PC-3 (cell line): ENCODE results near the gene TTC33. TPM values are rescaled to one million over a fixed set of nuclear protein-coding genes. Genes with fewer than 3 reads are reported as not detected.
A peak's percentile ranks its signal among the peaks of the same experiment; 100 is the strongest.

ENCODE experiments used
- ATAC-seq: fragments of 200-7000 bp; cut with Tn5 transposase; 2 replicates; pipeline ENCODE4 v1.9.1; 2020; ENCODE audit warnings: mild to moderate bottlenecking, moderate library complexity
- BruUV-seq: library from RNA; stranded (reverse); fragments of 400-500 nt; replicated peaks from 2 replicates; lab custom pipeline; 2021; lab: Mats Ljungman, UMichigan
- CTCF ChIA-PET: fragments of 300-600 bp; sonication (Branson Sonifier 250); formaldehyde crosslinking; loops from one replicate; lab custom pipeline; 2022; ENCODE audit warnings: antibody characterized with exemption; lab: Charles Lee
- POLR2A ChIA-PET: fragments of 300-600 bp; sonication (Branson Sonifier 250); formaldehyde crosslinking; loops from one replicate; lab custom pipeline; 2022; ENCODE audit warnings: antibody characterized with exemption; ENCODE audit not compliant: unreplicated experiment; lab: Charles Lee
- DNase-seq: peaks from one replicate; pipeline ENCODE4 v3.0.0-alpha.2; 2015
- H2AFZ ChIP-seq: fragments of 300-600 bp; sonication (generic); 2 replicates; pipeline ENCODE4 v1.6.0; 2016; ENCODE audit warnings: antibody characterized with exemption, low read length
- H3F3A ChIP-seq: fragments of 300-600 bp; sonication (generic); one replicate; pipeline ENCODE4 v1.6.0; 2017; ENCODE audit warnings: antibody characterized with exemption, low read length, control low read depth, mild to moderate bottlenecking; ENCODE audit not compliant: unreplicated experiment
- H3K27ac ChIP-seq: fragments of 300-600 bp; sonication (generic); 2 replicates; pipeline ENCODE4 v1.5.1; 2016; ENCODE audit warnings: mild to moderate bottlenecking, low read length
- H3K27me3 ChIP-seq: fragments of 300-600 bp; sonication (generic); 2 replicates; pipeline ENCODE4 v1.6.1; 2016; ENCODE audit warnings: low read length, mixed read lengths
- H3K36me3 ChIP-seq: fragments of 300-600 bp; sonication (generic); 2 replicates; pipeline ENCODE4 v1.6.1; 2016; ENCODE audit warnings: low read depth, mixed run types, low read length, mixed read lengths
- H3K4me1 ChIP-seq: fragments of 300-600 bp; sonication (generic); 2 replicates; pipeline ENCODE4 v1.5.1; 2016; ENCODE audit warnings: low read length; ENCODE audit not compliant: insufficient read depth
- H3K4me2 ChIP-seq: fragments of 300-600 bp; sonication (generic); 2 replicates; pipeline ENCODE4 v1.6.0; 2016; ENCODE audit warnings: low read length
- H3K4me3 ChIP-seq: fragments of 300-600 bp; sonication (generic); 2 replicates; pipeline ENCODE4 v1.5.1; 2016; ENCODE audit warnings: mild to moderate bottlenecking, low read length, mixed read lengths
- H3K79me2 ChIP-seq: fragments of 300-600 bp; sonication (generic); 2 replicates; pipeline ENCODE4 v1.6.1; 2017; ENCODE audit warnings: low read length, mixed read lengths
- H3K9ac ChIP-seq: fragments of 300-600 bp; sonication (generic); 2 replicates; pipeline ENCODE4 v1.6.0; 2016; ENCODE audit warnings: mild to moderate bottlenecking, low read length
- H3K9me2 ChIP-seq: fragments of 300-600 bp; sonication (generic); replicated peaks from 2 replicates; pipeline ENCODE4 v1.6.1; 2016; ENCODE audit warnings: mixed run types, low read length, mixed read lengths
- H3K9me3 ChIP-seq: fragments of 300-600 bp; sonication (generic); 2 replicates; pipeline ENCODE4 v1.6.1; 2016; ENCODE audit warnings: low read length, mixed read lengths
- H4K20me1 ChIP-seq: fragments of 300-600 bp; sonication (generic); 2 replicates; pipeline ENCODE4 v1.6.1; 2016; ENCODE audit warnings: low read length, mixed read lengths
- EZH2 ChIP-seq: fragments of 300-600 bp; sonication (generic); IDR thresholded peaks from one replicate; pipeline ENCODE4 v1.6.1; 2017; ENCODE audit warnings: antibody characterized with exemption, mild to moderate bottlenecking, low read length; ENCODE audit not compliant: unreplicated experiment
- EZH2phosphoT487 ChIP-seq: fragments of 300-600 bp; sonication (generic); IDR thresholded peaks from 2 replicates; pipeline ENCODE4 v1.6.1; 2018; ENCODE audit warnings: mild to moderate bottlenecking, antibody characterized with exemption, low read length, borderline replicate concordance
- intact Hi-C: fragments of 100-400 bp; cut with micrococcal nuclease; formaldehyde crosslinking; loops from 2 replicates; pipeline ENCODE4 v1.9.0; 2023
- total RNA-seq: library from RNA; depleted of rRNA; stranded (reverse); fragments of >200 nt; gene quantifications from 2 replicates; pipeline ENCODE4 v1.2.3, GENCODE V29; 2014
- TF ChIP-seq, protein P1 (sequence below): fragments of 300-600 bp; sonication (generic); conservative IDR thresholded peaks from 2 replicates; pipeline ENCODE4 v1.5.1; 2017; ENCODE audit warnings: antibody characterized with exemption, low read depth, mild to moderate bottlenecking, low read length

Gene TTC33
- total RNA-seq, 1 experiment from 2014 or later: 9.0 TPM

DNA sequence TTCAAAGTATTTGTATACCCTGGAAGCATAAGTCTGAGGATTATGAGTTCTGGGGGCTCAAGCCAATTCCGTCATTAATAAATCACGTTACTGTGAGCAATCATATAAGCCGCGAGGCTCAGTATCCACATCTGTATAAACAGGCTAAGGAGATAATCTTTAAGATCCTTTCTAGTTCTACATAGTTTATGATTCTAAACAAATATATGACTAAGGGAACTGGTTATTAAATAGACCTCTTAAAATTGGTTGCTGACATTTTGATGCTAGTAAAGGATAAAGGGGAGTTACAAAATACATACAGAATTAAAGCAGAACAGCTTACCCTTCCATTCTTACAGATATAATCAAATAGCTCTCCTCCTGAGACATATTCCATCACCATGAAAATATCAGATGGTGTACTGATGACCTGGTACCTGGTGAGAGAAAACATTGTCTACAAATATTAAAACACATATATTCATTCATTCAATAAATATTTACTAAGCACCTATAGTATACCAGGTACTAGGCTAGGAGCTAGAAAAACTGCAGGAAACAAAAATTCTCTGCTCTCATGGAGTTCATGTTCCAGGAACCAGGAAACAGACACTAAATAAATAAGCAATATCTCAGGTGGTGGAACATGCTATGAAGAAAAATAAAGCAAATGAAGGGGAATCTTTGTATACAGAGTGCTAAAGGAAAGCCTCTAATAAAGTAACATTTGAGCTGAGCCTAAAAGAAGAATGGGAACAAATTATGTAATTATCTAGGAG lies 19.5 kb upstream of the TTC33 start:
- DNase-seq (peak; percentile 52), ATAC-seq (peak; percentile 93)
- peak overlapping the region; percentile 24 for H3K4me2 ChIP-seq
- no peak overlapping the region for H3K4me3 ChIP-seq
- peak overlapping the region; percentile 35 for H3K9ac ChIP-seq
- H3K9me2 ChIP-seq: no peaks in the 10 kb centered on the region
- no peak overlapping the region for H2AFZ ChIP-seq
- ChIA-PET CTCF (interaction anchor here (2.0 kb wide), 1 partner anchor 23 kb away, joined by 11 read pairs; the partner anchor contains the start of gene PRKAA1), POLR2A (no interaction called here)
- H4K20me1 ChIP-seq: peaks cover 13% of the 10 kb centered on the region; the same call in 1 of the 2 replicates
- H3F3A ChIP-seq: peaks cover 15% of the 10 kb centered on the region
- H3K9me3 ChIP-seq: no peaks in the 10 kb centered on the region
- intact Hi-C loops: loop anchor here (1.0 to 2.0 kb wide), 2 partner anchors 18 to 21 kb away; no protein-coding TSS in a partner anchor
- TF ChIP-seq EZH2phosphoT487 (no peak), EZH2 (no peak)
- TF ChIP-seq, protein P1, sequence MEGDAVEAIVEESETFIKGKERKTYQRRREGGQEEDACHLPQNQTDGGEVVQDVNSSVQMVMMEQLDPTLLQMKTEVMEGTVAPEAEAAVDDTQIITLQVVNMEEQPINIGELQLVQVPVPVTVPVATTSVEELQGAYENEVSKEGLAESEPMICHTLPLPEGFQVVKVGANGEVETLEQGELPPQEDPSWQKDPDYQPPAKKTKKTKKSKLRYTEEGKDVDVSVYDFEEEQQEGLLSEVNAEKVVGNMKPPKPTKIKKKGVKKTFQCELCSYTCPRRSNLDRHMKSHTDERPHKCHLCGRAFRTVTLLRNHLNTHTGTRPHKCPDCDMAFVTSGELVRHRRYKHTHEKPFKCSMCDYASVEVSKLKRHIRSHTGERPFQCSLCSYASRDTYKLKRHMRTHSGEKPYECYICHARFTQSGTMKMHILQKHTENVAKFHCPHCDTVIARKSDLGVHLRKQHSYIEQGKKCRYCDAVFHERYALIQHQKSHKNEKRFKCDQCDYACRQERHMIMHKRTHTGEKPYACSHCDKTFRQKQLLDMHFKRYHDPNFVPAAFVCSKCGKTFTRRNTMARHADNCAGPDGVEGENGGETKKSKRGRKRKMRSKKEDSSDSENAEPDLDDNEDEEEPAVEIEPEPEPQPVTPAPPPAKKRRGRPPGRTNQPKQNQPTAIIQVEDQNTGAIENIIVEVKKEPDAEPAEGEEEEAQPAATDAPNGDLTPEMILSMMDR: no peak
- no TSS peak for BruUV-seq
- peaks cover 29% of the 10 kb centered on the region for H3K4me1 ChIP-seq
- H3K27me3 ChIP-seq: no peaks in the 10 kb centered on the region
- peaks cover 29% of the 10 kb centered on the region for H3K79me2 ChIP-seq
- H3K27ac ChIP-seq: peak overlapping the region; percentile 73
- H3K36me3 ChIP-seq: peaks cover 36% of the 10 kb centered on the region

DNA sequence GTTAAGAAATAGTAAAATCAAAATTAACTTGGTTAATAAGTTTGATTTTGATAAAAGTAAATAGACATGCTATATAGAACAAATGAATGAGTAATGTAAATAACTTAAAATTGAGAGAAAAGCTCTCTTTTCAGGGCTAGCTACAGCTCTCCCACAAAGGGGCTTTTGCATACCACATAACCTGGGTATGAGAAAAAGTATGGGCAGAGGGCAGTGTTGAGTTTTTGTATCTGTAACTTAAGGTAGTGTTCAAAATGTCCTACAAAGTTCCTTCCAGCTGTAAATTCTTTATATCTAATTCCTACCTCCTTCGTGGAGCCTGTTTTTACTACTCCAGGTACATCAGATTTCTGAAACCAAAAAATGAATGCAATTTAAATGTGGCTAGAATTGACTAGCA lies 18.9 kb upstream of the TTC33 start:
- Histone ChIP-seq H2AFZ (no peak overlapping the region), H3K79me2 (peaks cover 23% of the 10 kb centered on the region), H3K36me3 (peaks cover 36% of the 10 kb centered on the region), H3K9ac (peak overlapping the region; percentile 35), H3K9me2 (no peaks in the 10 kb centered on the region), H3K9me3 (no peaks in the 10 kb centered on the region), H3F3A (peaks cover 15% of the 10 kb centered on the region), H3K27ac (peak overlapping the region; percentile 73), H3K4me1 (peaks cover 25% of the 10 kb centered on the region), H3K27me3 (no peaks in the 10 kb centered on the region), H3K4me3 (no peak overlapping the region), H3K4me2 (peak overlapping the region; percentile 24; the same call in 1 of the 2 replicates), H4K20me1 (peaks cover 7% of the 10 kb centered on the region; the same call in 1 of the 2 replicates)
- intact Hi-C loops: loop anchor here (1.0 to 2.0 kb wide), 2 partner anchors 18 to 22 kb away; no protein-coding TSS in a partner anchor
- ChIA-PET POLR2A (no interaction called here), CTCF (interaction anchor here (2.0 kb wide), 1 partner anchor 24 kb away, joined by 11 read pairs; the partner anchor contains the start of gene PRKAA1)
- BruUV-seq: no TSS peak
- DNase-seq: no peak
- ATAC-seq: peak; percentile 68
- TF ChIP-seq, protein P1: peak; percentile 52
- TF ChIP-seq EZH2phosphoT487: no peak
- no peak for TF ChIP-seq EZH2

- Histone ChIP-seq H2AFZ (no peak overlapping the region), H3K36me3 (peaks cover 58% of the 10 kb centered on the region), H3K9me3 (no peaks in the 10 kb centered on the region), H3K27ac (no peak overlapping the region), H3K9me2 (no peaks in the 10 kb centered on the region), H3F3A (peaks cover 11% of the 10 kb centered on the region), H4K20me1 (no peaks in the 10 kb centered on the region), H3K79me2 (no peaks in the 10 kb centered on the region; the same call in 1 of the 2 replicates), H3K4me2 (no peak overlapping the region), H3K9ac (no peak overlapping the region), H3K4me1 (peaks cover 15% of the 10 kb centered on the region), H3K27me3 (no peaks in the 10 kb centered on the region), H3K4me3 (no peak overlapping the region)
- no TSS peak for BruUV-seq
- TF ChIP-seq EZH2phosphoT487 (no peak), EZH2 (no peak)
- TF ChIP-seq, protein P1: no peak
- ATAC-seq: no peak
- ChIA-PET CTCF (no interaction called here), POLR2A (no interaction called here)
- intact Hi-C loops: no loop called here
- no peak for DNase-seq
Measured at GRCh38 chr5:40770764-40771163, 15.0 kb upstream of the TTC33 start.
